HG03095 (cell line): ENCODE results near the gene NOG.
A peak's percentile ranks its signal among the peaks of the same experiment; 100 is the strongest.

Experiments
- ATAC-seq: cut with Tn5 transposase; IDR thresholded peaks from one replicate; pipeline ENCODE4 v1.9.1; 2021; ENCODE audit warnings: moderate library complexity; ENCODE audit not compliant: unreplicated experiment

NOG gene

GRCh38 chr17:56593646-56594319 is at the start of gene NOG:
NOG (plus strand) TSS chr17:56593699; CDS start chr17:56594224, 525 bp downstream.
- ATAC-seq = no peak

- ATAC-seq = no peak
These were observed 48.4 kb upstream of the NOG start for GRCh38 chr17:56545106-56545505.

GRCh38 chr17:56545930-56546329 is 47.6 kb upstream of the NOG start:
- no peak for ATAC-seq

GRCh38 chr17:56548661-56549060 is 44.8 kb upstream of the NOG start:
- no peak for ATAC-seq

- no peak for ATAC-seq
These were observed 44.0 kb upstream of the NOG start for GRCh38 chr17:56549501-56549900.

- no peak for ATAC-seq
These were observed 35.8 kb upstream of the NOG start for GRCh38 chr17:56557682-56558081.

GRCh38 chr17:56558088-56558487 is 35.4 kb upstream of the NOG start:
- no peak for ATAC-seq

GRCh38 chr17:56570199-56570598 is 23.3 kb upstream of the NOG start:
- no peak for ATAC-seq

- no peak for ATAC-seq
These were observed 22.0 kb upstream of the NOG start for GRCh38 chr17:56571456-56571855.

- ATAC-seq = no peak
These were observed 16.2 kb upstream of the NOG start for GRCh38 chr17:56577190-56577842.

- no peak for ATAC-seq
These were observed 15.7 kb upstream of the NOG start for GRCh38 chr17:56577843-56578204.

- no peak for ATAC-seq
These were observed 11.6 kb upstream of the NOG start for GRCh38 chr17:56581635-56582627.

- no peak for ATAC-seq
These were observed 9.7 kb upstream of the NOG start for GRCh38 chr17:56583772-56584171.

- ATAC-seq = no peak
These were observed 6.2 kb upstream of the NOG start for GRCh38 chr17:56587298-56587697.

- peak; percentile 65 for ATAC-seq
These were observed 913 bp upstream of the NOG start for GRCh38 chr17:56592487-56593085.

- no peak for ATAC-seq
These were observed 333 bp upstream of the NOG start for GRCh38 chr17:56593086-56593645.

- ATAC-seq = no peak
These were observed 1.0 kb downstream of the NOG start for GRCh38 chr17:56594320-56595107.

- no peak for ATAC-seq
These were observed 1.6 kb downstream of the NOG start for GRCh38 chr17:56595108-56595418.

- ATAC-seq = no peak
These were observed 2.6 kb downstream of the NOG start for GRCh38 chr17:56595831-56596690.
